ENCODE data around the gene PIM1. TPM values are rescaled to one million over a fixed set of nuclear protein-coding genes. Genes with fewer than 3 reads are reported as not detected.
"Not testable (repeated sequence)": the region's sequence is repeated elsewhere in the genome, so short reads cannot be mapped to it uniquely, and the experiment has no call there.

The PIM1 gene
- total RNA-seq, 1 donor from 2014 or later = 22.8 TPM

- no peak for DNase-seq
Observed at GRCh38 chr6:37171201-37171969, 1.4 kb downstream of the PIM1 start.

GRCh38 chr6:37171970-37172812 is 2.2 kb downstream of the PIM1 start:
- DNase-seq = peak; percentile 82

- DNase-seq = no peak
Observed at GRCh38 chr6:37172912-37173492, 3.0 kb downstream of the PIM1 start.

- DNase-seq = peak; percentile 14
Observed at GRCh38 chr6:37173493-37174195, 3.7 kb downstream of the PIM1 start.

- no peak for DNase-seq
Observed at GRCh38 chr6:37174196-37174514, 4.2 kb downstream of the PIM1 start.

- DNase-seq = no peak
Observed at GRCh38 chr6:37174515-37175331, 4.8 kb downstream of the PIM1 start.

GRCh38 chr6:37175332-37176267 is 5.6 kb downstream of the PIM1 start:
- DNase-seq = no peak

- no peak for DNase-seq
Observed at GRCh38 chr6:37176268-37177076, 6.5 kb downstream of the PIM1 start.

GRCh38 chr6:37177077-37177934 is 7.4 kb downstream of the PIM1 start:
- no peak for DNase-seq

GRCh38 chr6:37177935-37178517 is 8.1 kb downstream of the PIM1 start:
- no peak for DNase-seq

- DNase-seq = no peak
Observed at GRCh38 chr6:37180075-37180474, 10.1 kb downstream of the PIM1 start.

GRCh38 chr6:37180610-37181009 is 10.7 kb downstream of the PIM1 start:
- DNase-seq = not testable (repeated sequence)

GRCh38 chr6:37182736-37183590 is 13.0 kb downstream of the PIM1 start:
- no peak for DNase-seq

GRCh38 chr6:37185949-37186720 is 16.2 kb downstream of the PIM1 start:
- not testable (repeated sequence) for DNase-seq

- DNase-seq = no peak
Observed at GRCh38 chr6:37187321-37188022, 17.5 kb downstream of the PIM1 start.

All from occipital lobe (tissue), 2 donors.